ENCODE data around the gene ATG101.

The ATG101 gene

GRCh38 chr12:52046859-52047258 is 22.9 kb upstream of the ATG101 start:
- H3K27ac ChIP-seq (ENCODE audit: insufficient read depth in 1 of 2, low read depth in 1 of 2, low read length in 2 of 2, poor library complexity in 1 of 2, severe bottlenecking in 2 of 2): no peak overlapping the region
- ChIA-PET POLR2A (interaction anchor here (1.4 to 1.9 kb wide), 2 partner anchors 9 to 10 kb away, joined by 3 to 8 read pairs; no protein-coding TSS in a partner anchor), CTCF (interaction anchor here (1.2 to 18.9 kb wide), 3 partner anchors 9 to 22 kb away, joined by 5 to 312 read pairs (median 20); no protein-coding TSS in a partner anchor)
- peaks cover 0 to 25% (median 14%) of the 10 kb centered on the region in 5 experiments for H3K27me3 ChIP-seq (replicated peaks in 2 of 5; ENCODE audit: control insufficient read depth in 4 of 5, insufficient read depth in 5 of 5, low read length in 4 of 5)
- no peaks in the 10 kb centered on the region for H3K9me3 ChIP-seq (ENCODE audit: control extremely low read depth in 1 of 5, control insufficient read depth in 4 of 5, insufficient read depth in 2 of 5, low read depth in 1 of 5, low read length in 4 of 5)
- no peak for DNase-seq
- H3K4me3 ChIP-seq (ENCODE audit: control insufficient read depth in 1 of 7, extremely low read depth in 1 of 7, insufficient read depth in 4 of 7, low read depth in 2 of 7, low read length in 6 of 7): no peak overlapping the region
- H3K36me3 ChIP-seq (ENCODE audit: control insufficient read depth in 4 of 4, insufficient read depth in 4 of 4, low read length in 3 of 4): no peaks in the 10 kb centered on the region
- WGBS (ENCODE audit: insufficient coverage): 95% methylated on average over 6 of the region's 7 CpGs
- H3K4me1 ChIP-seq (ENCODE audit: control extremely low read depth in 1 of 4, control insufficient read depth in 4 of 4, insufficient read depth in 4 of 4, low read length in 3 of 4): peaks cover 0 to 36% (median 35%) of the 10 kb centered on the region in 4 experiments

DNA sequence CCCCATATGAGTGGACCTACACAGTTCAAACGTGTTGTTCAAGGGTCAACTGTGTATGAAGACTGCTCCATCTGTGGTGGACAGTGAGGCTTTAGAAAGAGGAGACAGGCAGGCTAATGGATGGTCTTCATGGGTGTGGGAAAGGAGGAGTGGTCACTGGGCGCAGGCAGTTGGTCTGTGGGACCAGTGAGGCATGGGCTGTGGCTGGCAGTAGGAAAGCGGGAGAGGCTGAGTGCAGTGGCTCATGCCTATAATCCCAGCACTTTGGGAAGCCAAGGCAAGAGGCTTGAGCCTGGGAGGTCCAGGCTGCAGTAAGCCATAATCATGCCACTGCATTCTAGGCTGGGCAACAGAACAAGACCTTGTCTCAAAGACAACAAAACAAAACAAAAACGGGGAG is 20.5 kb upstream of the ATG101 start:
- POLR2A ChIA-PET: no interaction called here
- H3K4me3 ChIP-seq (ENCODE audit: control insufficient read depth in 1 of 7, extremely low read depth in 1 of 7, insufficient read depth in 4 of 7, low read depth in 2 of 7, low read length in 6 of 7): no peak overlapping the region
- 100% methylated on average over 2 of the region's 4 CpGs for WGBS (ENCODE audit: insufficient coverage)
- CTCF ChIA-PET: interaction anchor here (0.8 to 18.9 kb wide), 3 partner anchors 8 to 24 kb away, joined by 3 to 312 read pairs (median 20); no protein-coding TSS in a partner anchor
- H3K9me3 ChIP-seq (ENCODE audit: control extremely low read depth in 1 of 5, control insufficient read depth in 4 of 5, insufficient read depth in 2 of 5, low read depth in 1 of 5, low read length in 4 of 5): no peaks in the 10 kb centered on the region
- H3K27ac ChIP-seq (ENCODE audit: insufficient read depth in 1 of 2, low read depth in 1 of 2, low read length in 2 of 2, poor library complexity in 1 of 2, severe bottlenecking in 2 of 2): no peak overlapping the region
- peaks cover 0 to 31% (median 22%) of the 10 kb centered on the region in 5 experiments for H3K27me3 ChIP-seq (replicated peaks in 2 of 5; ENCODE audit: control insufficient read depth in 4 of 5, insufficient read depth in 5 of 5, low read length in 4 of 5)
- H3K4me1 ChIP-seq (ENCODE audit: control extremely low read depth in 1 of 4, control insufficient read depth in 4 of 4, insufficient read depth in 4 of 4, low read length in 3 of 4): peaks cover 0 to 37% (median 27%) of the 10 kb centered on the region in 4 experiments
- DNase-seq: no peak
- H3K36me3 ChIP-seq (ENCODE audit: control insufficient read depth in 4 of 4, insufficient read depth in 4 of 4, low read length in 3 of 4): no peaks in the 10 kb centered on the region

DNA sequence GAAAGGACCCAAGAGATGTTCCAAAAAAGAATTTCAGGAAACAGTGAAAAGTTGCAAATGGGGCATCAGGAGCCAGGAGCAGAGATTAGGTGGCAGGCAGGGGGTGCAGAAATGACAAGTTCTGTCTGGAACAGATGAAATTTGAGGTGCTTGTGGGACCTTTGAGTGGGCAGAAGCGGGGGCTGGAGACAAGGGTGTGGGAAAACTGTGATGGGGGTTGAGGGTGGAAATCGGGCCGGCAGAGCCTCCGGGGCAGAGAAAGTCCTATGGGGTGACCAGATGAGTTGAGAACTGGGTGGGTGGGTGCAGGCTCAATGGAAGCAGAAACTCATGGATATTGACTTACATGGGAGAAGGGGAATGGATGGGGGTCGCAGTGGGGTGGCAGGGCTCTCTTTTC is 20.1 kb upstream of the ATG101 start:
- no peak overlapping the region for H3K27ac ChIP-seq (ENCODE audit: insufficient read depth in 1 of 2, low read depth in 1 of 2, low read length in 2 of 2, poor library complexity in 1 of 2, severe bottlenecking in 2 of 2)
- H3K9me3 ChIP-seq (ENCODE audit: control extremely low read depth in 1 of 5, control insufficient read depth in 4 of 5, insufficient read depth in 2 of 5, low read depth in 1 of 5, low read length in 4 of 5): no peaks in the 10 kb centered on the region
- POLR2A ChIA-PET: interaction anchor here (2.4 to 2.5 kb wide), 2 partner anchors 13 to 24 kb away, joined by 16 to 21 read pairs; no protein-coding TSS in a partner anchor
- H3K36me3 ChIP-seq (ENCODE audit: control insufficient read depth in 4 of 4, insufficient read depth in 4 of 4, low read length in 3 of 4): no peaks in the 10 kb centered on the region
- H3K4me1 ChIP-seq (ENCODE audit: control extremely low read depth in 1 of 4, control insufficient read depth in 4 of 4, insufficient read depth in 4 of 4, low read length in 3 of 4): peaks cover 0 to 37% (median 27%) of the 10 kb centered on the region in 4 experiments
- WGBS (ENCODE audit: insufficient coverage): 92% methylated on average over 4 of the region's 5 CpGs
- no peak for DNase-seq
- H3K27me3 ChIP-seq (replicated peaks in 2 of 5; ENCODE audit: control insufficient read depth in 4 of 5, insufficient read depth in 5 of 5, low read length in 4 of 5): peaks cover 0 to 31% (median 22%) of the 10 kb centered on the region in 5 experiments
- H3K4me3 ChIP-seq (ENCODE audit: control insufficient read depth in 1 of 7, extremely low read depth in 1 of 7, insufficient read depth in 4 of 7, low read depth in 2 of 7, low read length in 6 of 7): no peak overlapping the region
- CTCF ChIA-PET: interaction anchor here (1.0 to 6.7 kb wide), 2 partner anchors 8 to 21 kb away, joined by 4 to 104 read pairs; no protein-coding TSS in a partner anchor

GRCh38 chr12:52050116-52050757 is 19.5 kb upstream of the ATG101 start:
- H3K4me1 ChIP-seq (ENCODE audit: control extremely low read depth in 1 of 4, control insufficient read depth in 4 of 4, insufficient read depth in 4 of 4, low read length in 3 of 4): peaks cover 0 to 37% (median 27%) of the 10 kb centered on the region in 4 experiments
- peaks cover 0 to 31% (median 22%) of the 10 kb centered on the region in 5 experiments for H3K27me3 ChIP-seq (replicated peaks in 2 of 5; ENCODE audit: control insufficient read depth in 4 of 5, insufficient read depth in 5 of 5, low read length in 4 of 5)
- H3K36me3 ChIP-seq (ENCODE audit: control insufficient read depth in 4 of 4, insufficient read depth in 4 of 4, low read length in 3 of 4): no peaks in the 10 kb centered on the region
- H3K9me3 ChIP-seq (ENCODE audit: control extremely low read depth in 1 of 5, control insufficient read depth in 4 of 5, insufficient read depth in 2 of 5, low read depth in 1 of 5, low read length in 4 of 5): no peaks in the 10 kb centered on the region
- 26% methylated on average over 14 of the region's 16 CpGs for WGBS (ENCODE audit: insufficient coverage)
- ChIA-PET POLR2A (interaction anchor here (2.0 to 2.8 kb wide), 4 partner anchors 13 to 24 kb away, joined by 16 to 30 read pairs (median 20); partner anchors contain the start of gene ATG101), CTCF (interaction anchor here (0.7 to 6.7 kb wide), 6 partner anchors 9 to 32 kb away, joined by 3 to 104 read pairs (median 6); no protein-coding TSS in a partner anchor)
- peak overlapping the region in 1 of 2 experiments; percentile 65 for H3K27ac ChIP-seq (ENCODE audit: insufficient read depth in 1 of 2, low read depth in 1 of 2, low read length in 2 of 2, poor library complexity in 1 of 2, severe bottlenecking in 2 of 2)
- H3K4me3 ChIP-seq (ENCODE audit: control insufficient read depth in 1 of 7, extremely low read depth in 1 of 7, insufficient read depth in 4 of 7, low read depth in 2 of 7, low read length in 6 of 7): peak overlapping the region; percentile 35 to 79 (median 54)
- peak in 2 of 3 donors; percentile 60 to 66 for DNase-seq

DNA sequence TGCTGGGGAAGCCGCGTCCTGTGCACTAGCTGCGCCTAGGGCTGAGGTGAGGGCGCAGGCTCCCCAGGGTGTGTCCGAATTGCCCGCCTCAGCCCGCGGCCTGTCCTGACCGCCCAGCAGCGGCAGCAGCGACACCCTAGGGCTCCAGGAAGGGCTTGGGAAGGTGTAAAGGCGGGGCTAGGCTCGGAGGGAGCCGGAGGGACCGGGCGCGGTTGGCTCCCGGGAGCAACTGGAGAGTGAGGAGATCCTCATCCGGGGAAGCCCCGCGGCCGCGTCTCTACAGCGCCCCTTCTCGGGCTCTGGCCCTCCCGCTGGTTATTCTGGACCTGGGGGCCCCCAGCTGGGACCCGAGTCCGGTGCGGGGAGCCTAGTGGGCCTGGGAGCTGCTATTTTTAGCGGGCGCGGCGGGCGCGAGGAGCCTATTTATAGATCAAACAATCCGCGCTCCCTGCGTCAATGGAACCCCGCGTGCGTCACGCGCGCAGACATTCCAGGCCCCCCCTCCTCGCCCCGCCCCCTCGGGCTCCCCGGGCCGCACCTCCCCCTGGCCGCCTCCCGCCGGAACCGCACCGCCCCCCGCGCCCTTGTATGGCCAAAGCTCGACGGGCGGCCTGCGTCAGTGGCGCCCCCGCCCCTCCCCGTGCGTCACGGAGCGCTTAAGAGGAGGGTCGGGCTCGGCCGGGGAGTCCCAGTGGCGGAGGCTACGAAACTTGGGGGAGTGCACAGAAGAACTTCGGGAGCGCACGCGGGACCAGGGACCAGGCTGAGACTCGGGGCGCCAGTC is 18.8 kb upstream of the ATG101 start, which contains the start of gene NR4A1:
Gene NR4A1 (plus strand): TSS at position 685 of the 784 bp plus-strand sequence. CDS start 2,887 bp downstream, outside the sequence.
- Histone ChIP-seq H3K27me3 (replicated peaks in 2 of 5; ENCODE audit: control insufficient read depth in 4 of 5, insufficient read depth in 5 of 5, low read length in 4 of 5) (peaks cover 0 to 31% (median 22%) of the 10 kb centered on the region in 5 experiments), H3K4me3 (ENCODE audit: control insufficient read depth in 1 of 7, extremely low read depth in 1 of 7, insufficient read depth in 4 of 7, low read depth in 2 of 7, low read length in 6 of 7) (peak within 1 kb of the TSS; percentile 41 to 79 (median 70)), H3K36me3 (ENCODE audit: control insufficient read depth in 4 of 4, insufficient read depth in 4 of 4, low read length in 3 of 4) (no peaks in the 10 kb centered on the region), H3K4me1 (ENCODE audit: control extremely low read depth in 1 of 4, control insufficient read depth in 4 of 4, insufficient read depth in 4 of 4, low read length in 3 of 4) (peaks cover 0 to 30% (median 21%) of the 10 kb centered on the region in 4 experiments), H3K27ac (ENCODE audit: insufficient read depth in 1 of 2, low read depth in 1 of 2, low read length in 2 of 2, poor library complexity in 1 of 2, severe bottlenecking in 2 of 2) (peak within 1 kb of the TSS in 1 of 2 experiments; percentile 65), H3K9me3 (ENCODE audit: control extremely low read depth in 1 of 5, control insufficient read depth in 4 of 5, insufficient read depth in 2 of 5, low read depth in 1 of 5, low read length in 4 of 5) (no peaks in the 10 kb centered on the region)
- ChIA-PET POLR2A (interaction anchor here (0.6 to 2.8 kb wide), 10 partner anchors 9 to 1622 kb away, joined by 3 to 30 read pairs (median 6); partner anchors contain the start of gene ATG101), CTCF (interaction anchor here (0.7 to 6.7 kb wide), 10 partner anchors 9 to 31 kb away, joined by 3 to 104 read pairs (median 5); no protein-coding TSS in a partner anchor)
- DNase-seq: peak; percentile 95 to 98 (median 97)
- WGBS (ENCODE audit: insufficient coverage): under 1% methylated on average over 58 of the region's 77 CpGs

DNA sequence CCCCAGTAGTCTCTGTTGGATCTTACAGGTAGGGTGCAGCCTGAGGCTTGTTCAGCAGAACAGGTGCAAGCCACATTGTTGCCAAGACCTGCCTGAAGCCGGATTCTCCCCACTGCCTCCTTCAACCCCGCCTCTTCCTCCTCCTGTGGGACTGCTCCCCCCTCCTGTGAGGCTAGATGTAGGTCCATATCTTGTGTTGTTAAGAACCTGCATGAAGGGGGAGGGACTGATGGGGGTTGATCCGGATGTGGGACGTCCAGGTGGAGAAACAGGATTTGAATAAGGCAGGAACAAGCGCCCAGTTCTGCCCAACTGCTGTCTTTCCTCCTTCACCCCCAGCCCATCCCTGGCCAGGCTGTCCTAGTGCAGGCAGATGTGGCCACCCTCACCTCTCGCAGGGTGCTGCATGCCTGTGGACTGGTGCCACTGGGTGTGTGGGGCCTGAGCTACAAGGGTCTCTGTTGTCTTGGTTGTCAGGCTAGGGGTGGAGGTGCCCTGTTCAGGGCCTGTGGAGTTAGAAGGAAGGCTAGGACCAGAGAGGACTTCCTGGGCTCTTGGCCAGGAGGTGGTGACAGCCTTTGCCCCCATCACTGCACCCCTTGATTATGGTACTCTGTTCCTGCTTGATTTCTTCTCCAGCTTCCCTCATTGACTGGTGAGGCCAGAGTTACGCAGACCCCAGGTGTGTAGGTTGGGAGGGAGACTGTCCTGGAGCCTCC is 17.2 kb upstream of the ATG101 start:
- ChIA-PET POLR2A (interaction anchor here (0.6 to 3.0 kb wide), 6 partner anchors 10 to 27 kb away, joined by 3 to 30 read pairs (median 3); no protein-coding TSS in a partner anchor), CTCF (interaction anchor here (0.7 to 6.7 kb wide), 6 partner anchors 9 to 69 kb away, joined by 3 to 104 read pairs (median 10); no protein-coding TSS in a partner anchor)
- no CpG with 5 or more reads among the region's 7 CpGs for WGBS (ENCODE audit: insufficient coverage)
- H3K27me3 ChIP-seq (replicated peaks in 2 of 5; ENCODE audit: control insufficient read depth in 4 of 5, insufficient read depth in 5 of 5, low read length in 4 of 5): peaks cover 0 to 31% (median 22%) of the 10 kb centered on the region in 5 experiments
- H3K4me3 ChIP-seq (ENCODE audit: control insufficient read depth in 1 of 7, extremely low read depth in 1 of 7, insufficient read depth in 4 of 7, low read depth in 2 of 7, low read length in 6 of 7): peak overlapping the region in 4 of 7 experiments; percentile 20 to 79 (median 56)
- no peak for DNase-seq
- H3K9me3 ChIP-seq (ENCODE audit: control extremely low read depth in 1 of 5, control insufficient read depth in 4 of 5, insufficient read depth in 2 of 5, low read depth in 1 of 5, low read length in 4 of 5): no peaks in the 10 kb centered on the region
- no peak overlapping the region for H3K27ac ChIP-seq (ENCODE audit: insufficient read depth in 1 of 2, low read depth in 1 of 2, low read length in 2 of 2, poor library complexity in 1 of 2, severe bottlenecking in 2 of 2)
- H3K4me1 ChIP-seq (ENCODE audit: control extremely low read depth in 1 of 4, control insufficient read depth in 4 of 4, insufficient read depth in 4 of 4, low read length in 3 of 4): peaks cover 0 to 26% (median 18%) of the 10 kb centered on the region in 4 experiments
- H3K36me3 ChIP-seq (ENCODE audit: control insufficient read depth in 4 of 4, insufficient read depth in 4 of 4, low read length in 3 of 4): peaks cover 0 to 4% (median 0%) of the 10 kb centered on the region in 4 experiments

Measured in common myeloid progenitor, CD34-positive (primary cell).